ENCODE measurements around the gene TRAT1.

DNA sequence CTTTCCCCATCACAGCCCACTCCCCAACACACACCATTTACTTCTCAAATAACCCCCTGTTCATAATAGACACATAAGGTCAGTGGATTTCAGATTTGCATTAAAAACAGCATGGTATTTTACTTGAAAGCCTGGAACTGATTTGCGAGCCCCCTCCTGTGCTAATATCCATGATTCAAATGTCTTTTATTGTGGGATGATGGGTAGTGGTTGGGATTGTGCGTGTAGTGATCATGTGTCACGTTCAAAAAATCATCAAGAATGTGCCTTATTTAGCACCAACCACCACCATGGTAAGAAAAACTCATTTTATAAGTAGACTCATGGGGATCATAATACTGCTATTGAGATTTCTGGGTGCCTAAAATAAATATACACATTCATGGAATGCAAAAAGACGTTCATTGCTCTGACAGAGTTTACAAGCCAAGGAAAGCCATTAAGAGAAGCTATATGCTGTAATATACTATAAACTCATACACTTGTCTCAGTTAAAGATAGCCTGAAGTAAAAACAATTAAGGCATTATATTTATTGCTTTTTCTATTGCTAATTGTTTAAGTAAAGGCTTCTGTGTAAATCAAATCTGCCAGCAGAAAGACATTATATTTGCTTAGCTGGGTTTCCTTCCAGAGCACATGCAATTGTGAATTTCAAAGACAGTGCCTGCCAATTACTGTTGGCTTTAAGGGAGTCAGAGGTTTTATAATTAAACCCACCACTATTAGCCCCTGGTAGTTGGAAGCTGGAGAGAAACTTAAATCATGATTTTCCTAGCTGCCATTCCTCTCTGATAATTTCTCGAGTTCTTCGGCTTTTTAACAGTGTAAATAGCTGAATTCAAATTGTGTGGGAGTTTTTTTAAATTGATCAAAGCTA is 4.0 kb downstream of the TRAT1 start:
- TF ChIP-seq SIN3A (IDR thresholded peaks at IDR 0.05; ENCODE audit: borderline replicate concordance, insufficient read depth, low read length) = no peak
- TF ChIP-seq REST (IDR thresholded peaks at IDR 0.05; ENCODE audit: insufficient read depth in 1 of 2, low read depth in 2 of 2, low read length in 2 of 2) = no peak
- no peak for TF ChIP-seq POLR2AphosphoS5 (IDR thresholded peaks at IDR 0.05; ENCODE audit: low read depth, low read length)
- TF ChIP-seq TAF1 (IDR thresholded peaks at IDR 0.05; ENCODE audit: borderline replicate concordance, insufficient read depth, low read length) = no peak
- TF ChIP-seq FOXP2 (optimal IDR thresholded peaks at IDR 0.05; ENCODE audit: borderline replicate concordance, extremely low read depth, extremely low read length, insufficient read depth) = no peak

Measured in PFSK-1 (cell line).